D721Med (cell line): Measurements from ENCODE around the gene PIGN.
A peak's percentile ranks its signal among the peaks of the same experiment; 100 is the strongest.

Experiments
- DNase-seq: peaks from one replicate; pipeline ENCODE4 v3.0.0; 2011; ENCODE audit warnings: low spot score; ENCODE audit not compliant: insufficient read length
- FAIRE-seq: peaks from 2 replicates; lab custom pipeline; 2011; peaks lifted over from hg19 to GRCh38; lab: Jason Lieb, UNC
- TF ChIP-seq, protein P1 (sequence below): IDR thresholded peaks from 2 replicates; pipeline ENCODE4 v1.5.1; 2012; ENCODE audit warnings: mild to moderate bottlenecking, control low read depth; ENCODE audit not compliant: insufficient read depth; ENCODE audit errors: missing control alignments

Gene PIGN

DNA sequence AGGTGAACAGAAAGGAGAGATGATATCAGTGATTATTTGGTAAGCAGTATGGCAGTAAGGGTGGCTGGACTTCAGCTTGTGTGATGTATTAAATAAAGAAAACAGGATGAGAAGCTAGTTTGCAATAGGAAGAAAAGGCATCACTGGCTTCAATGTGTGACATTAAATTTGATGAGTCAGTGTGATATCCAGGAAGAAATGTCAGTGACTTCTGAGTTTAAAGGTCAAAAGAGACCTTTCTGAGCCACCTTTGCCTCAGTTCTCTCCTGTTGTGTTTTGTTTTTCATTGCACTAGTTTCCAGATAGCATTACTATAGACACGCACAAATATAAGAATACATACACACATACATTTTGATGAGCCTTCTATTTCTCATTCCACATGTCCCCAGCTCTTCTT lies 105.6 kb downstream of the PIGN start:
- FAIRE-seq = no peak

DNA sequence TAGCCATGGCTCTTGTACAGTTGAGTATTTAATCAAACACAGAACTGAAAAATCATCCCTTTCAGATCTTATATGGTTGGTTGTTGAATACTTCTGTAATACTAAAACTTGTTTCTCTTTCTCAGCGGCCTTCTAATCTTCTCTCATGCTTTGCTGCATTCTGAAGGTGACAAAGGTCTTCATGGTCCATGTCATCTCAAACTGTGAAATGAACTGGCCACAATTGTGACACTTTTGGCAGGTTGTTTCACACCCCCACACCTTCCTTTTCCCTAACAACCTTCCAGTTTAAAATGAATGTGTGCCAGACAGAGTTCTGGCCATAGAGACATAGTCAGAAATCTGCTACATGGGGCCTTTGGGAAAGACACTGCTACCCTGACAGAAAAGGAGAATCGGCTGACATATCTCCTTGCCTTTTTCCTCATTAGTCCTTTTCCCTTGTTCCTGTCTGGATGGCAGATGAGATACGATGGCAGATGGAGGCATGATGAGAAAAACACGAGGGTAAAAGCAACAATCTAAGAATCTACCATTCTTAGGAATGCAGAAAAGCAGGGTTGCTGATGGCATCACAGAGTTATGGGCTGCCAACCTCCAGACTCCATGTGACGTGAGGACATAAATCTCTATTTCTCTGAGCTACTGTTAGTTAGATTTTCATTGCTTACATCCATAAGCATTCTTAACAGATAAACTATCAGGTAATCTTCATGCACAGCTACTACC lies 106.5 kb downstream of the PIGN start:
- DNase-seq = no peak
- FAIRE-seq = no peak
- TF ChIP-seq, protein P1, sequence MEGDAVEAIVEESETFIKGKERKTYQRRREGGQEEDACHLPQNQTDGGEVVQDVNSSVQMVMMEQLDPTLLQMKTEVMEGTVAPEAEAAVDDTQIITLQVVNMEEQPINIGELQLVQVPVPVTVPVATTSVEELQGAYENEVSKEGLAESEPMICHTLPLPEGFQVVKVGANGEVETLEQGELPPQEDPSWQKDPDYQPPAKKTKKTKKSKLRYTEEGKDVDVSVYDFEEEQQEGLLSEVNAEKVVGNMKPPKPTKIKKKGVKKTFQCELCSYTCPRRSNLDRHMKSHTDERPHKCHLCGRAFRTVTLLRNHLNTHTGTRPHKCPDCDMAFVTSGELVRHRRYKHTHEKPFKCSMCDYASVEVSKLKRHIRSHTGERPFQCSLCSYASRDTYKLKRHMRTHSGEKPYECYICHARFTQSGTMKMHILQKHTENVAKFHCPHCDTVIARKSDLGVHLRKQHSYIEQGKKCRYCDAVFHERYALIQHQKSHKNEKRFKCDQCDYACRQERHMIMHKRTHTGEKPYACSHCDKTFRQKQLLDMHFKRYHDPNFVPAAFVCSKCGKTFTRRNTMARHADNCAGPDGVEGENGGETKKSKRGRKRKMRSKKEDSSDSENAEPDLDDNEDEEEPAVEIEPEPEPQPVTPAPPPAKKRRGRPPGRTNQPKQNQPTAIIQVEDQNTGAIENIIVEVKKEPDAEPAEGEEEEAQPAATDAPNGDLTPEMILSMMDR = no peak

More for the DNA sequence above, 105.6 kb downstream of the PIGN start:
- TF ChIP-seq, protein P1 = no peak
- no peak for DNase-seq

DNA sequence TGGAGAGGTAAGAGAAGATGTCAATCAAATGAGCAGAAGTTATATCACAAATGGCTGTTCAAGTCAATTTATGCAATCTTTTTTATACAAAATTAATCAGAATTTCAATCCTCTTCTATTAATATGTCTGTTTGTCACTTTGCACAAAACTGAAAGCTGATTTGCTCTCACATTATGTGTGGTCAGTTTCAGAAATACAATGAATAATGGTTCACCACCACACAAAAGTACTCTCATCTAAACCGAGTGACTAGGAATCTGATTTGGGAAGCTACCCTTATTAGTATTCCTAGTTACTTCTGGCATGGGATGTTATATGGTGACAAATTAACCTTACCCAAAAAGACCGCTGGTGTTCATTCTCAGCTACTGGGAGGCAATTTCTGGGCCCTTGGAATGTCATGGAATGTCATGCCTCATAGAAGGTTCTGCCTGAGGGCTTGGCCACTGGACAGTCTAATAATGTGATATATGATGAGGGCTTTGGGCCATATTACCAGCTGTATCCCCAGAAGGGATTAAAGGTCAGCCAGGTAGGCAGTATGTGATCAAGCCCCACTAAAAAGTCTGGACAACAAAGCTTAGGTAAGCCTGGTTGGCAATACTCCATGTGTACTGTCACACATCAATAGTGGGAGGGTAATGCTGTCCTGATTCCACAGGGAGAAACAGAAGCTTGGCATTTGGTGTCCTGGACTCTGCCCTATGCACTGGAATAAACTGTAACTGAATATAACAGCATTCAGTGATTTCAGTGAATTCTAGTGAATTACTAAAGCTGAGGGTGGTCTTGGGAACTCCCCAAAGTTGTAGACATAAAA lies 113.2 kb downstream of the PIGN start:
- FAIRE-seq = no peak
- TF ChIP-seq, protein P1 = no peak
- DNase-seq = no peak

DNA sequence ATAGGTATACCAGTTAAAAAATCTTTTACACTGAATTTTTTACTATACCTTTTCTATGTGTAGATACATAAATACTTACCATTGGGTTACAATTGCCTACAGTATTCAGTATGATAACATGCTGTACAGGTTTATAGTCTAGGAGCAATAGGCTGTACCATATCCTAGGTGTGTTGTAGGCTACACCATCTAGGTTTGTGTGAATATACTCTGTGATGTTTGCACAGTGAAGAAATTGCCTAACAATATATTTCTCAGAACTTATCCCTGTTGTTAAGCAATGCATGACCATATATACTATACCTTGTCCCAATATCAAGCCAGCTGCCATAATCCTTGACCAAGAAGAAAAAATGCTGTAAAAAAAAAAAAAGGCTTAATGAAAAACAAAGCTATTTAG lies 114.5 kb downstream of the PIGN start:
- TF ChIP-seq, protein P1 = no peak
- DNase-seq (no peak), FAIRE-seq (peak; percentile 99)

DNA sequence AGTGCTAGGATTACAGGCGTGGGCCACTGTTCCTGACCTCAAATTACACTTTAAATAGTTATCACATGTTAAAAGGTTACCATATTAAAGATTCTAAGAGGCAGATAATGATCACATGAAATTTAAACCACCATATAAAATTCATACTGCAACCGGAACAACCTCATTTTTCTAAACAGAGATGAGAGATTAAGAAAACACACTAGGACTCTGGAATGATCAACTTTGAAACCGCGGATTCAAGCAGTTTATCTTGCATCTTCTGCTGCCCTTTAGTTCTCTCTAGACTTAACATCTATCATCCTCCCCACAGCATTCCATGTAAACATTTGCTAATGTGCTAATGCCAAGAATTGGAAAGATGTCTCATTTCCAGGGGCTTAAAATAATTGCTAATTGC lies 115.8 kb downstream of the PIGN start:
- TF ChIP-seq, protein P1 = no peak
- peak; percentile 96 for FAIRE-seq
- no peak for DNase-seq

DNA sequence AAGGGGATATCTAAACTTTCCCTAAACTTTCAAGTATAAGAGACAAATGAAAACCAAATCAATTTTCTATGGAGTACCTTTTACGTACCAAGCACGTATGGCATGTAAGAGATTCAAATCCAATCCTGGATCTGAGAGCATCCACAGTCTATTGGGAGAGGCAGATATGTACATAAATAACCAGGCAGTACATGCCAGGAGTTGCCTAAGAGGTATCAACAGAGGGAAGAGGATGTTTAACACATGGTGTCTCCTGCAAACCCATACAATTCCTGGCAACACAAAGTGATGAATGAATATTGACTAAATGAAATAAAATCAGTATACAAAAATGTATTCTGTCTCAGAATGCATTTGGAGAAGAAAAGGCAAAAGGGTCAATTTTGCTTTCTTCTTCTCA lies 116.6 kb downstream of the PIGN start:
- TF ChIP-seq, protein P1 = no peak
- FAIRE-seq (no peak), DNase-seq (no peak)

DNA sequence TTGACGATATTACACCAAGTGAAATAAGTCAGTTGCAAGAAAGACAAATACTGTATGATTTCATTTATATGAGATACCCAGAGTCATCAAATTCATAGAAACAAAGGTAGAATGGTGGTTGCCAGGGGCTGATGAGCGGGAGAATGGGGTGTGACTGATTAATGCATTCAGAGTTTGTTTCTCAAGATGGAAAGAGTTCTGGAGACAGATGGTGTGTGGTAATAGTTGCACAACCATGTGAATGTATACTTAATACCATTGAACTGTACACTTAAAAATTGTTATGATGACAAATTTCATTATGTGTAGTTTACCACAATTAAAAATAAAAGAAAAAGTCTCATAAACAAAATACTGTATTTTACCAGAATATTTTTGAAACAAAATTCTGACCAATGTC lies 117.3 kb downstream of the PIGN start:
- DNase-seq (no peak), FAIRE-seq (no peak)
- TF ChIP-seq, protein P1 = no peak
